Measurements from ENCODE around the gene USP54.

- TF ChIP-seq CTCF (IDR thresholded peaks at IDR 0.05; ENCODE audit: low read depth, low read length, poor library complexity, severe bottlenecking) (no peak), EZH2phosphoT487 (IDR thresholded peaks at IDR 0.05; ENCODE audit: borderline replicate concordance, low read length) (no peak)
Measured at GRCh38 chr10:73494877-73495225, 96.3 kb downstream of the USP54 start.

Data from DOHH2 (cell line).